K562 (cell line): ENCODE measurements around the gene ASF1B.

ENCODE experiments used
- BRF2 ChIP-seq: IDR thresholded peaks from 3 replicates; pipeline ENCODE4 v1.6.1; 2011; ENCODE audit warnings: borderline replicate concordance, mild to moderate bottlenecking; ENCODE audit not compliant: insufficient read length, insufficient read depth
- CTCF ChIP-seq, 3 experiments: IDR thresholded peaks in 2 of 3; conservative IDR thresholded peaks in 1 of 3; 2 replicates each; pipeline ENCODE4 v1.5.1; 2011 to 2012; ENCODE audit warnings: low read length in 3 of 3, mild to moderate bottlenecking in 3 of 3, control low read depth in 2 of 3, improper control_type of control experiment in 1 of 3, inconsistent platforms in 1 of 3, low read depth in 1 of 3, mixed read lengths in 1 of 3, moderate library complexity in 1 of 3; ENCODE audit not compliant: insufficient read depth in 2 of 3
- ELF1 ChIP-seq: fragments of 200-800 bp; sonication (Bioruptor generic); IDR thresholded peaks from 2 replicates; pipeline ENCODE4 v1.6.1; 2016; ENCODE audit warnings: missing genetic modification characterization, missing compliant biosample characterization
- POLR2AphosphoS2 ChIP-seq: IDR thresholded peaks from 2 replicates; pipeline ENCODE4 v1.6.1; 2012; ENCODE audit warnings: low read length, improper control_type of control experiment
- ZNF280A ChIP-seq: fragments of 450-650 bp; IDR thresholded peaks from 2 replicates; pipeline ENCODE4 v1.6.1; 2018; ENCODE audit warnings: mild to moderate bottlenecking, low read depth; ENCODE audit not compliant: partially characterized antibody
- ZNF384 ChIP-seq: IDR thresholded peaks from 2 replicates; pipeline ENCODE4 v1.6.1; 2012; ENCODE audit warnings: low read depth, low read length, improper control_type of control experiment
- ZZZ3 ChIP-seq: fragments of 450-650 bp; IDR thresholded peaks from 2 replicates; pipeline ENCODE4 v1.6.1; 2016; ENCODE audit warnings: antibody characterized with exemption, mild to moderate bottlenecking, moderate library complexity
- TF ChIP-seq, protein P1 (sequence below), 2 experiments: fragments of 450-650 bp in 1 of 2; sonication (generic) in 1 of 2; formaldehyde crosslinking in 1 of 2; IDR thresholded peaks in 1 of 2; conservative IDR thresholded peaks in 1 of 2; 2 replicates each; pipeline versions ENCODE4 v1.6.1 to v1.8.1; 2016 to 2023; ENCODE audit warnings: mild to moderate bottlenecking in 2 of 2, moderate library complexity in 2 of 2, inconsistent platforms in 1 of 2, missing genetic modification reagents in 1 of 2
- TF ChIP-seq, protein P2 (sequence below): fragments of 450-650 bp; IDR thresholded peaks from 2 replicates; pipeline ENCODE4 v1.6.1; 2017; ENCODE audit warnings: antibody characterized with exemption, mild to moderate bottlenecking

DNA sequence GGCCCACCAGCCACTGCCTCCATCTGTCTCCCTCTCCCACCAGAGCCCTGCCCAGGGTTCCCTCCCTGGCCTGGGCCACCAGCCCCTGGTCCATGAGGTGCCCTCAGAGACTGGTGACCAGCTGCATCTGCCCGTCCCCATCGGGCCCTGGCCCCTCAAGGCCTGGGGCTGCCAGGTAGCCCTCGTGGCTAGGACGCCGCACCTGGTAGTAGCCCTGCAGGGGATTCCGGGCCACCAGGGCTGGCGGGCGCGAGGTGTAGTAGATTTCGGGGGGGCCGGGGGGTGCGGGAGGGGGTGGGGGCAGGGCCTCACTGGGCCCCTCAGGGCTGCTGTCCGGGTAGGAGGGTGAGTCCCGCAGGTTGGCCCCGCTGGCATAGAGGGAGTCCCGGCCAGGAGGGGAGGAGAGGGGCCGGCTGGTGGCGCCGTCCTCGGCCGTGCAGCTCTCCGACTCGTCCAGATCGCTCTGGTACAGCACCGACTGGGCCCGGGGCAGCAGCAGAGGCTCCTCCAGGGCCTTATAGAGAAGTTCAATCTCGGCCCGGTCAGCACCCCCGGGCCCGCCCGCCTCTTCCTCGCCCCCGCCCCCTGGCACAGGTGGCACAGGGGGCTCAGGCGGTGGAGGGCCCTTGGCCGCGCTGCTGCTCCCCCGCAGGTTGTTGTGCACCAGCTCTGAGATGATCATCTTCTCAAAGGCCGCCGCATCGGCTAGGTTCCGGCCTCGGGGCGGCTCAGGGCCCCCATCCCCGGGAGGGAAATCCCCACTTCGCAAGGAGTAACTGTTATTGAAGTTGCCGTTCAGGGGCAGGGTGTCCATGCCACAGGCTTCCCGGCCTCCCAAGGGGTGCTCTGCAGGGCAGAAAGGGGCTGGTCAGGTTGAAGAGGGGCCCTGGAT is 14.6 kb upstream of the ASF1B start:
- TF ChIP-seq ZZZ3 (no peak), CTCF (IDR thresholded peaks at IDR 0.05 in 2 of 3, conservative IDR thresholded peaks at IDR 0.05 in 1 of 3; ENCODE audit: insufficient read depth in 2 of 3, low read depth in 1 of 3, low read length in 3 of 3) (no peak), ZNF384 (no peak), POLR2AphosphoS2 (no peak), ELF1 (tag) (no peak), BRF2 (no peak), ZNF280A (no peak)
- TF ChIP-seq, protein P1, sequence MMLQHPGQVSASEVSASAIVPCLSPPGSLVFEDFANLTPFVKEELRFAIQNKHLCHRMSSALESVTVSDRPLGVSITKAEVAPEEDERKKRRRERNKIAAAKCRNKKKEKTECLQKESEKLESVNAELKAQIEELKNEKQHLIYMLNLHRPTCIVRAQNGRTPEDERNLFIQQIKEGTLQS (IDR thresholded peaks at IDR 0.05): no peak
- TF ChIP-seq, protein P1 (CRISPR knock-in tag; conservative IDR thresholded peaks at IDR 0.05): no peak
- TF ChIP-seq, protein P2, sequence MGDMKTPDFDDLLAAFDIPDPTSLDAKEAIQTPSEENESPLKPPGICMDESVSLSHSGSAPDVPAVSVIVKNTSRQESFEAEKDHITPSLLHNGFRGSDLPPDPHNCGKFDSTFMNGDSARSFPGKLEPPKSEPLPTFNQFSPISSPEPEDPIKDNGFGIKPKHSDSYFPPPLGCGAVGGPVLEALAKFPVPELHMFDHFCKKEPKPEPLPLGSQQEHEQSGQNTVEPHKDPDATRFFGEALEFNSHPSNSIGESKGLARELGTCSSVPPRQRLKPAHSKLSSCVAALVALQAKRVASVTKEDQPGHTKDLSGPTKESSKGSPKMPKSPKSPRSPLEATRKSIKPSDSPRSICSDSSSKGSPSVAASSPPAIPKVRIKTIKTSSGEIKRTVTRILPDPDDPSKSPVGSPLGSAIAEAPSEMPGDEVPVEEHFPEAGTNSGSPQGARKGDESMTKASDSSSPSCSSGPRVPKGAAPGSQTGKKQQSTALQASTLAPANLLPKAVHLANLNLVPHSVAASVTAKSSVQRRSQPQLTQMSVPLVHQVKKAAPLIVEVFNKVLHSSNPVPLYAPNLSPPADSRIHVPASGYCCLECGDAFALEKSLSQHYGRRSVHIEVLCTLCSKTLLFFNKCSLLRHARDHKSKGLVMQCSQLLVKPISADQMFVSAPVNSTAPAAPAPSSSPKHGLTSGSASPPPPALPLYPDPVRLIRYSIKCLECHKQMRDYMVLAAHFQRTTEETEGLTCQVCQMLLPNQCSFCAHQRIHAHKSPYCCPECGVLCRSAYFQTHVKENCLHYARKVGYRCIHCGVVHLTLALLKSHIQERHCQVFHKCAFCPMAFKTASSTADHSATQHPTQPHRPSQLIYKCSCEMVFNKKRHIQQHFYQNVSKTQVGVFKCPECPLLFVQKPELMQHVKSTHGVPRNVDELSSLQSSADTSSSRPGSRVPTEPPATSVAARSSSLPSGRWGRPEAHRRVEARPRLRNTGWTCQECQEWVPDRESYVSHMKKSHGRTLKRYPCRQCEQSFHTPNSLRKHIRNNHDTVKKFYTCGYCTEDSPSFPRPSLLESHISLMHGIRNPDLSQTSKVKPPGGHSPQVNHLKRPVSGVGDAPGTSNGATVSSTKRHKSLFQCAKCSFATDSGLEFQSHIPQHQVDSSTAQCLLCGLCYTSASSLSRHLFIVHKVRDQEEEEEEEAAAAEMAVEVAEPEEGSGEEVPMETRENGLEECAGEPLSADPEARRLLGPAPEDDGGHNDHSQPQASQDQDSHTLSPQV: no peak
